ENCODE results near the gene SETD9.

SETD9 gene

GRCh38 chr5:56964173-56964572, 54.8 kb downstream of the SETD9 start:
- Mint-ChIP-seq H3K4me3 (no peak overlapping the region), H3K4me1 (no peaks in the 10 kb centered on the region)
- TF ChIP-seq CTCF (IDR thresholded peaks at IDR 0.05; ENCODE audit: unreplicated experiment in 3 of 3) = no peak

More at GRCh38 chr5:56964173-56964572, 54.8 kb downstream of the SETD9 start:
- H3K27me3 Mint-ChIP-seq (ENCODE audit: low read depth) = peaks cover 24% of the 10 kb centered on the region
- no peak overlapping the region for H3K27ac Mint-ChIP-seq
- no peaks in the 10 kb centered on the region for H3K36me3 Mint-ChIP-seq (ENCODE audit: low read depth)
- no peaks in the 10 kb centered on the region for H3K9me3 Mint-ChIP-seq

All from nephron (organoid).